ENCODE results near the gene PNKD.

GRCh38 chr2:218273908-218274249 is 3.6 kb downstream of the PNKD start:
- TF ChIP-seq GABPA (IDR thresholded peaks at IDR 0.05; ENCODE audit: low read depth) (no peak), CTCF (IDR thresholded peaks at IDR 0.05; ENCODE audit: insufficient read depth, low read length) (no peak), REST (IDR thresholded peaks at IDR 0.05; ENCODE audit: insufficient replicate concordance, low read depth) (no peak)
